GM18909 (cell line): ENCODE measurements around the gene TSPAN3.

Experiments
- ATAC-seq: cut with Tn5 transposase; IDR thresholded peaks from one replicate; pipeline ENCODE4 v1.9.1; 2021; ENCODE audit warnings: mild to moderate bottlenecking; ENCODE audit not compliant: unreplicated experiment, poor library complexity

TSPAN3 gene

GRCh38 chr15:77025083-77025901 lies 45.6 kb downstream of the TSPAN3 start:
- ATAC-seq: no peak

GRCh38 chr15:77024273-77025082 lies 46.4 kb downstream of the TSPAN3 start:
- ATAC-seq: peak; percentile 49

DNA sequence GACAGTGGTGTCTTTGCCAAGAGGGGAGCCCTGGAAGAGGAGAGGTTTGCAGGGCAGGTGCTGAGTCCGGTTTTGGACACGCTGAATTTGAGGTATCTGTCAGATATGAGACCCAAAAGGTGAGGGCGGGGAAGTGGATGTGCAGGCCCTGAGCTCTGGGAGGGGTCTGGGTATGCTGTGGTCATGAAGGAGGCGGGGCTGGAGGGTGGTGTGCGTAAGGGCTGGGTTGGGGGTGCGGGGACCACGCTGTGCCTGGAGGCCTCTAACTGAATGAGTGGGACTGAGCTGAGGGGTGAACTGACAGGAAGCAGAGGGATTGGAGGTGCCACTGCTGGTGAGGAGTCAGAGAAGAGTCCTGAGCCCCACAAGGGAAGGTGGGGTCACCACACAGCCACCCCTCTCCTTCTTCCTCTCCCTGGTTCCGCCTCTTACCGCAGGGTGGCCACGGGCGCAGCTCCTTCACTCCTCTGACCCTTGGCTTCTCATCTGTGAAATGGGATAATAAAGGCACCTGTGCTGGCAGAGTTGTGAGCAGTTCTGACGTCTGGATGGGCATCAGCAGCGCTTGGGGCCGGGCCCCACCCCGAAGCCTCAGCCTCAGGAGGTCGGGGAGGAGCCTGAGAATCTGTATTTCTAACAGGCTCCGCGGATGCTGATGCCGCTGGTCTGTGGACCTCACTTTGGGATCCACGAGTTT lies 47.2 kb downstream of the TSPAN3 start:
- ATAC-seq: no peak

GRCh38 chr15:77022646-77023575 lies 48.0 kb downstream of the TSPAN3 start:
- no peak for ATAC-seq

GRCh38 chr15:77021803-77022381 lies 49.0 kb downstream of the TSPAN3 start:
- no peak for ATAC-seq

DNA sequence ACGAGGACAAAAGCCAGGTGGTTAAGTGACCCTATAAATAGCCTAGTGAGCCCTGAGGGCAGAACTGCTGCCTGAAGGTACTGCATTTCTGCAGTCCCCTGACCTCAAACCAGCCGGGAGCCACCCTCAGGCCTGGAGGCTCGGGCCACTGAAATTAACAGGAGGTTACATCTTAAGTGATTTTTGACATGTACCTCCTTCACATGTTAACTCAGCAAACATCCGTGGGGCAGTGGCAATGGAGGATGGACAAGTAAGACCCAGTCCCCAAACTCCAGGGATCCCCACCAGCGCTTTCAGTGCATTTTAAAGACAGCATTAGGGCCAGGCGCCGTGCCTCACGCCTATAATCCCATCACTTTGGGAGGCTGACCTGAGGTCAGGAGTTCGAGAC lies 49.8 kb downstream of the TSPAN3 start:
- ATAC-seq: no peak

DNA sequence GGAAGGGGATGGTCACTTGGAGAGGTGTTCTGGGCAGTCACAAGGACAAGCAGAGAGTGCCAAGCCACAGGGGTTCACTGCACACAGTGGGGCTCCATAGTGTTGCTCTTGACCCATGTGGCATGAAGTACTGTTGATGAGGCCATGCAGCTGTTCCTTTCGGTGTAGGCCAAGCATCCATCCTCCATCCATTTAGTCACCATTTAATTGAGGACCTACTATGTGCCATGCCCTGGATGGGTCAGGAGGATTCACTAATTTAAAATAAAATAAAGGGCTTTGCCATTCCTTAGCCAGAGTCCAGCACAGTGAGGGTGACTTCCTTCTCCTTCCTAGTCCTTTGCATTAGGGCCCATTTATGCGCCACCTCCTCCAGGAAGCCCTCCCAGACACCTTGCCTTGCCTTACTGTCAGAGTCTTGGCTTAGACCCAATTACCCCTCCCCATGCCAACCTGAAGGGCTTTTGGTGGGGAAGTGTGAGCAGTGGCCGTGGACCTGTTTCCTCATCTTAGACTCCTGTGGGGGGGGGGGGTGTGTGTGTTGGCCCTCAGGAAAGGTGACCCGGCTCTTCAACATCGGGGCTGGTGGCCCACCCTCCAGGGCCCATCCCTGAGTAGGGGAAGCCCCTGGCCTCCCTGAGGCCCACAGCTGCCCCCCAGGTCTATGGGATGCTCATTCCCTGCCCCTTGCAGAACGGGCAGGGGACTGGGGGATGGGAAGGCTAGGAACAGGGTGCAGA lies 50.4 kb downstream of the TSPAN3 start:
- ATAC-seq: no peak

GRCh38 chr15:77019521-77020331 lies 51.2 kb downstream of the TSPAN3 start:
- no peak for ATAC-seq

DNA sequence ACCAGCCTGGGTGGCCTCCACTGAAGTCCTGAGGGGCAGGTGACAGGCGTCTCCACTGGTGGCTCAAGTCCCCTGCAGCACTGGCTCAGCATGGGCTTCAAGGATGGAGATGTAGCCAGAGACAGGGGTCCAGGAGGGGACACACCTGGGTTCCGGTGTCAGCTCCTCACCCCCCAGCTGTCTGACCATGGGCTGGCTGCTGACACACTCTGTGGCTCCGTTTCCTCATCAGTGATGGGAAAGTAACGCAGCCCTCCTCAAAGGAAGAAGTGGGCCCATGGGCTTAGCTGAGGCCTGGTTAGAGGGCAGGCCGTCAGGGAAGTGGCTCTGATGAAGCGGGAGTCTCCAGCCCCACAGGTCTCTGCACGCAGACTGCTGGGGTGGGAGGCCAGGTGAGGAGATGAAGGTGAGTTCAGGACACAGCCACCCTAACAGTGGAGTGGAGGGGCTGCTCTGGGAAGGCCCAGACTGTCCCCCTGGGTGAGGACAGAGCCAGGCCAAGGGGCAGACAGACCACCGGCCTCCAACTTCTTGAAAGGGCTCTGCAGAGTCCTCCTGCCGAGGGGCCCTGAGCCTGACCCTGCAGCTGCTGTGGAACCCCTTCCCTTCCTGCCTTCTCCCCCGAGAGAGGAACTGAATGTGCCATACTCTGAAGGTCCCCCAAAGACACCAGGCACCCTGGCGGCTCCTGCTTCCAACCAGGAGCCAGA lies 52.0 kb downstream of the TSPAN3 start:
- ATAC-seq: no peak

GRCh38 chr15:77017761-77018720 lies 52.9 kb downstream of the TSPAN3 start:
- no peak for ATAC-seq

DNA sequence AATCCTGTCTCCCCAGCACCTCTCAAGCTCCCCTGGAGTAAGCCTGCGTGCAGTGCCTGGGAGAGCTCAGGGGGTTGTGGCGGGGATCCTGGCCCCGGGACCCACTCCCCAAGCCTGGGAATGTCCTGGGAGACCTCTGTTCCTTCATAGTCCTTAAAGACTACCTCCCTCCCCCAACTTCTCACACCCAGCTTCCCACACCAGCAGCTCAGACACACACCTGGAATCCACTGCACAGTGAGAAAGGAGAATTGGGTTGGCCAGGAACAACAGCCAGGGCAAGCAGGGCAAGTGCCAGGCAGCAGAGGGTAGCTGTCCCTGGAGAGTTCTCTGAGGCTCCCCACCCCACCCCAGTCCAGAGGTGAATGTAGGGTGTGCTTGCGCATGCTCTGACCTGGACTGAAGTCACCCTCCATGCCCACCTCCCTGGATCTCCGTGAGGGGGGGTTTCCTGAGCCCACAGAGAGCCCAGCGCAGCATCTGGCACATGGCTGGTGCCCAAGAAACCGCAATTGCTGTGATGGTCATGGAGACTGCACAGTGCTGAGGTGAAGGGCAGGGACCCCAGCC lies 53.7 kb downstream of the TSPAN3 start:
- no peak for ATAC-seq

- ATAC-seq: no peak
Observed at GRCh38 chr15:77016321-77016695, 54.6 kb downstream of the TSPAN3 start.

- ATAC-seq: no peak
Observed at GRCh38 chr15:77015646-77016320, 55.1 kb downstream of the TSPAN3 start.

DNA sequence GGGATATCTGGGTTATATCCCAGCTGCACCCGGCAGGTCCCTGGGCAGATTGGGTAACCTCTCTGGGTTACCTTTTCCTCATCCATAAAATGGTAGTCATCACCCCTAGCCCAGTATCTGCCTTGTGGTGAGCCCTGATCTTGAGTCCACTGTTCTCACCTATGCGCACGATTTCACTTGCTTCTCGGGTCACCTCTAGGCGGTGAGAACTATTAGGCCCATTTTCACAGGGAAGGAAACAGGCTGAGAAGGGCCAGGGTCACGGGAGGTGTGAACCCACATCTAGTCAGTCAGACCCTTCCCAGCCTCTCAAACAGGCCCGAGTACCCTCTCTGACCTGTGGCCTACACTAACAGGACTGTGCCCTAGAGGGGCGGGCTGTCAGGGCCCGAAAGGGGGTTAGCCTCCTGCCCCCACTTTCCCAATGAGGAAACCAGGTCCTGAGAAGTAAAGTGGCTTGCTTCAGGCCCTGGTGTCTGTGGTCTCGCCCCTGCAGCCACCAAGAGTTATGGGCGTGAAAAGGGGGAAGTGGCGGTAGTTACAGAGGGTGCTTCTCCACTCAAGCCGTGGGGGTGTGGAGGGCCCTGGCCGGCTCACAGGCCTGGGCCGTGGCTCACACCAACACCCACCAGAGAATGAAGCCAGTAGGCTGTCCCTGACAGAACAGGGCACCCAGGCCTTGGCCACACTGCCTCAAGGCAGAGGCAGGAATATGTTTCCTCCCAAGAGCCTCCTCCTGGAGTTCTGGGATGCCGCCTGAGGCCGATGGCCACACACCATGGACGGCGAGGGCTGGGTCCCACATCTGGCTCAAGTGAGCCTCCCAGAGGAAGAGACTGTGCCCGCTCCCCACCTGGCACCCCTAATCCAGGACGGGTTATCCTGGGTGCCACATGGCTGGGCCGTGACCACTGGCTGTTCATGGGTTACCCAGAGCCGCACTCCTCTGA lies 56.5 kb downstream of the TSPAN3 start:
- peak; percentile 62 for ATAC-seq

DNA sequence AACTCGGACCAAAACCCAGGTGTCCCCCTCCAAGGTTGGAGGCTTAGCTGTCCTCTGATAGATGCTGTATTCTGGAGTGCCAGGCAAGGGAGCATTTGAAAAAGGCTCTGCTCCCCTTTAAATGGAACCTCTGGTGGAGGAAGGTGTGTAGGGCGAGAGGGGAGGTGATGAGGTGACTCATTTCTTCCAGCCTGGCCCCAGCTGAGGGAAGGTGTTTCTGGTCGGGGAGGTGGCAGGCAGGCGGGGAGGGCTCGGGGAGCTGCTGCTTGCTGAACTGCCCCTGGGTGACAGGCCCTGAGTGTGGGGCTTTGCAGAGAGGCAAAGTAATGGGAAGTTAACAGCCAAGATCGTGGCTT lies 57.2 kb downstream of the TSPAN3 start:
- ATAC-seq: peak; percentile 39
